GM12873 (cell line): ENCODE measurements around the gene ZNF618.
A peak's percentile ranks its signal among the peaks of the same experiment; 100 is the strongest.

Experiments used
- CTCF ChIP-seq: IDR thresholded peaks from 2 replicates; pipeline ENCODE4 v1.5.1; 2012; ENCODE audit warnings: low read depth, mild to moderate bottlenecking, moderate library complexity, low read length, control low read depth; ENCODE audit not compliant: insufficient read depth; ENCODE audit errors: missing control alignments

Gene ZNF618

GRCh38 chr9:114028646-114029045 is 152.5 kb downstream of the ZNF618 start:
- no peak for TF ChIP-seq CTCF

GRCh38 chr9:114029311-114030170 is 153.4 kb downstream of the ZNF618 start:
- no peak for TF ChIP-seq CTCF

GRCh38 chr9:114030364-114030763 is 154.3 kb downstream of the ZNF618 start:
- no peak for TF ChIP-seq CTCF

GRCh38 chr9:114031037-114031630 is 155.0 kb downstream of the ZNF618 start:
- TF ChIP-seq CTCF: no peak

- no peak for TF ChIP-seq CTCF
Measured at GRCh38 chr9:114031948-114032840, 156.1 kb downstream of the ZNF618 start.

- peak; percentile 49 for TF ChIP-seq CTCF
Measured at GRCh38 chr9:114033397-114034103, 157.4 kb downstream of the ZNF618 start.
